Nephron (organoid): ENCODE data around the gene SYTL4.

ENCODE experiments used
- H3K27ac Mint-ChIP-seq, 3 experiments: 2 replicates each; pipeline ENCODE4 v1.8.0; 2020; ENCODE audit warnings: mixed read lengths in 3 of 3, mild to moderate bottlenecking in 2 of 3, moderate library complexity in 1 of 3
- H3K27me3 Mint-ChIP-seq: 2 replicates; pipeline ENCODE4 v1.8.0; 2021; ENCODE audit warnings: low read depth, mild to moderate bottlenecking, moderate library complexity, mixed read lengths
- H3K36me3 Mint-ChIP-seq: 2 replicates; pipeline ENCODE4 v1.8.0; 2020; ENCODE audit warnings: low read depth, mixed read lengths
- H3K4me1 Mint-ChIP-seq: 2 replicates; pipeline ENCODE4 v1.8.0; 2020; ENCODE audit warnings: mixed read lengths
- H3K4me3 Mint-ChIP-seq, 3 experiments: 2 replicates each; pipeline ENCODE4 v1.8.0; 2020; ENCODE audit warnings: mild to moderate bottlenecking in 3 of 3, mixed read lengths in 3 of 3, moderate library complexity in 2 of 3
- H3K9me3 Mint-ChIP-seq: 2 replicates; pipeline ENCODE4 v1.8.0; 2020; ENCODE audit warnings: mixed read lengths
- TF ChIP-seq, protein P1 (sequence below), 3 experiments: fragments of 200-600 bp; sonication (generic); IDR thresholded peaks; one replicate each; pipeline ENCODE4 v1.5.0; 2021; ENCODE audit warnings: antibody characterized with exemption in 3 of 3; ENCODE audit not compliant: unreplicated experiment in 3 of 3

The SYTL4 gene

DNA sequence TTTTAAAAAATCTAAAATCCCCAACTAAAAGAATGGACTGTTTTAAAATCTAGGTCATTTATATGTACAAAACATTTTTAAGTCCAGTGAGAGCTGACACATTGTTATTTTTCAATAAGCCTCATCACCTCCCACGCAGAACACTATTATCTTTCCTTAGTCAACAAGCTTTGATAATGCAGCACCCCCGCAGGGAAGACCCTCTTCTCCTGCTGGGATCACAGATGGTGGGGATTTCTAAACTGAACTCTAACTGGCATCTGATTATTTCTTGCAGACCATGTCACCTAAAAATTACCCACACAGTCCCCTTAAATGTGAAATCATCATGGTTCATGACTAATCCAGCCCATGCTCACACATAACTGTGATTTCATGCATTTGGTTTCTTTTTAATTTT, 11.6 kb downstream of the SYTL4 start:
- H3K4me1 Mint-ChIP-seq = peaks cover 8% of the 10 kb centered on the region
- no peaks in the 10 kb centered on the region for H3K36me3 Mint-ChIP-seq
- H3K27ac Mint-ChIP-seq = peak overlapping the region; percentile 78 to 82 (median 79)
- peaks cover 4% of the 10 kb centered on the region for H3K27me3 Mint-ChIP-seq
- H3K4me3 Mint-ChIP-seq = no peak overlapping the region
- peaks cover 10% of the 10 kb centered on the region for H3K9me3 Mint-ChIP-seq
- TF ChIP-seq, protein P1, sequence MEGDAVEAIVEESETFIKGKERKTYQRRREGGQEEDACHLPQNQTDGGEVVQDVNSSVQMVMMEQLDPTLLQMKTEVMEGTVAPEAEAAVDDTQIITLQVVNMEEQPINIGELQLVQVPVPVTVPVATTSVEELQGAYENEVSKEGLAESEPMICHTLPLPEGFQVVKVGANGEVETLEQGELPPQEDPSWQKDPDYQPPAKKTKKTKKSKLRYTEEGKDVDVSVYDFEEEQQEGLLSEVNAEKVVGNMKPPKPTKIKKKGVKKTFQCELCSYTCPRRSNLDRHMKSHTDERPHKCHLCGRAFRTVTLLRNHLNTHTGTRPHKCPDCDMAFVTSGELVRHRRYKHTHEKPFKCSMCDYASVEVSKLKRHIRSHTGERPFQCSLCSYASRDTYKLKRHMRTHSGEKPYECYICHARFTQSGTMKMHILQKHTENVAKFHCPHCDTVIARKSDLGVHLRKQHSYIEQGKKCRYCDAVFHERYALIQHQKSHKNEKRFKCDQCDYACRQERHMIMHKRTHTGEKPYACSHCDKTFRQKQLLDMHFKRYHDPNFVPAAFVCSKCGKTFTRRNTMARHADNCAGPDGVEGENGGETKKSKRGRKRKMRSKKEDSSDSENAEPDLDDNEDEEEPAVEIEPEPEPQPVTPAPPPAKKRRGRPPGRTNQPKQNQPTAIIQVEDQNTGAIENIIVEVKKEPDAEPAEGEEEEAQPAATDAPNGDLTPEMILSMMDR (IDR thresholded peaks at IDR 0.05; ENCODE audit: unreplicated experiment in 3 of 3) = no peak

DNA sequence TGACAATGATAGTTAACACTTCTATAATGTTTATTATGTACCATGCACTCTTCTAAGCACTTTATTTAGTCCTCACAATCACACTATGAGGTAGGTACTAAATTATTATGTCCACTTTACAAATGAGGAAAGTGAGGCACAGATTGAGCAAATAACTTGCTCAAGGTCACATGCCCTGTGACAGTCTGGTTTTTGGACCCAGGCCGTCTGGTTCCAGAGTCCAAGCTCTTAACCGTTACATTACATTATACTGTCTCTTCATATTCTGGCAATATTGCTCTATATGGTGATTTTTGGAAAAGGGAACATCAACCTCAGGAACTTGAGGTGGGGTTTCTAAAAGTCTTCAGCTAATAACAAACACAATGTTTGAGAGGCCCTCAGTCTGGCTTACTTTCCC, 12.8 kb downstream of the SYTL4 start:
- Mint-ChIP-seq H3K27ac (peak overlapping the region in 1 of 3 experiments; percentile 82), H3K4me3 (no peak overlapping the region), H3K9me3 (peaks cover 7% of the 10 kb centered on the region), H3K27me3 (peaks cover 4% of the 10 kb centered on the region), H3K36me3 (no peaks in the 10 kb centered on the region), H3K4me1 (peaks cover 8% of the 10 kb centered on the region)
- TF ChIP-seq, protein P1 (IDR thresholded peaks at IDR 0.05; ENCODE audit: unreplicated experiment in 3 of 3) = no peak

DNA sequence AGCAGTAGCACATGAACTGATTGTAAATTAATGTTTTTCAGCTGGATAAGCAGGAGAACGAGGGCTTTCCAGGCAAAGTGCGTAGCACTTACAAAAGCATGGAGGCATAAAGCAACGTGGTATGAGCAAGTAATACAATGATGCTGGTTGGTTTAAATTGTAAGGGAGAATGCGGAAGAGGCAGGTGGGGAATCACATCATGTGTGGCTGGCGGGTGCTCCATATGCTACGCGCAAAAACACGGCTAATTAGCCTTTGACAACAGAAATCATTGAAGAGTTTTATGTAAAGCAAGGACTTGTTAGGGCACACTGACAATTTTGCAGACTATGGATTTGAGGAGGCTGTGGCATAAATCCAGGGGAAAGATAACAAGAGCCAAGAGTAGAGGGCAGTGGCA, 14.6 kb downstream of the SYTL4 start:
- TF ChIP-seq, protein P1 (IDR thresholded peaks at IDR 0.05; ENCODE audit: unreplicated experiment in 3 of 3) = no peak
- Mint-ChIP-seq H3K27me3 (peaks cover 4% of the 10 kb centered on the region), H3K9me3 (peaks cover 9% of the 10 kb centered on the region), H3K4me1 (peaks cover 8% of the 10 kb centered on the region), H3K27ac (peak overlapping the region in 1 of 3 experiments; percentile 1), H3K4me3 (no peak overlapping the region), H3K36me3 (no peaks in the 10 kb centered on the region)

DNA sequence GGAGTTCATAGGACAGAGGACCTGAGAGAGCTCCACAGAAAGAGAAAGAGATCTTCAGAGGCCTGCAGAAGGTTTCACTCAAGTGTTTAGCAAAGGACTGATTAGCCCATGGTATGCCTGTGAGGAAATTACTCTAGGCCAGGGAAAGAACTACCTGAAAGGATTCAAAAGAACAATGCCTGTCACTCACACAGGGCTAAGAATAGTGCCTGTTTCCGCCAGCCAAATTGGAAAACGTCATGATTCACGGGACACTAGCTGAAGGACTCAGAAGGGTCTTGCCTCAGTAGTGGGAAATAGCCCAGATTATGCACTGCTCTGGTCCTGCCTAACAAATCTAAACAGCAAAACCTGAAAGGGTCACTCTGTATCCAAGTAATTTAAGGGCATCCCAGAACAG, 21.1 kb downstream of the SYTL4 start:
- no peaks in the 10 kb centered on the region for H3K36me3 Mint-ChIP-seq
- H3K4me1 Mint-ChIP-seq = no peaks in the 10 kb centered on the region
- no peak overlapping the region for H3K4me3 Mint-ChIP-seq
- no peaks in the 10 kb centered on the region for H3K27me3 Mint-ChIP-seq
- H3K27ac Mint-ChIP-seq = no peak overlapping the region
- H3K9me3 Mint-ChIP-seq = peaks cover 14% of the 10 kb centered on the region
- TF ChIP-seq, protein P1 (IDR thresholded peaks at IDR 0.05; ENCODE audit: unreplicated experiment in 3 of 3) = no peak

DNA sequence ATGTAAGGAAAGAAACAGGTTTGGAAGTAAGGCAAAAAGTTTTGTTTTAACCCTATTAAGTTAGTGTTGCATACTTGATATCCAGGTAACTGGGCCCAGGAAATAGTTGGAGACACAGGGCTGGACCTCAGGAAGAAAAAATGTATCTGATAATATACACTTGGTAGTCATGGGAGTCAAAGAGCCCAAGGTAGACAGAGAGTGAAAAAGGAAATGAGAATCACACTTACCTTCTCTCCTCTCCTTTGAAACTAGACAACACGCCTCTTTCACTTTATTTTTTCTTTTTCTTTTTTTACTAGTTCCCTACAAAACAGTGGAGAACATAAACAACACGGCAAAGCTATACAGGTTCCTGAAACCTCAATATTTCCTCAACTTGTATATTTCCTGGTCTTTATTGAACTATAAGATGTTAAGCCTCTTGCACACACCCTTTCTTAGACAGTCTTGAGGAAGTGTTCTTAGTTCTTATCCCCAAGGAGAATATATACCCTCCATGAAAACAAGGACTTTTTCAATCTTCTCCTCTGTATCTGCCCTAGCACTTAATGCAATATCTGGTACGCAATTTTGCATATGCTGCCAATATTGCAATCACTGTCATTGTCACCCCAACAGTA, 27.2 kb downstream of the SYTL4 start:
- Mint-ChIP-seq H3K27ac (no peak overlapping the region), H3K4me3 (no peak overlapping the region), H3K36me3 (peaks cover 2% of the 10 kb centered on the region), H3K27me3 (no peaks in the 10 kb centered on the region), H3K9me3 (peaks cover 4% of the 10 kb centered on the region), H3K4me1 (no peaks in the 10 kb centered on the region)
- TF ChIP-seq, protein P1 (IDR thresholded peaks at IDR 0.05; ENCODE audit: unreplicated experiment in 3 of 3) = no peak

DNA sequence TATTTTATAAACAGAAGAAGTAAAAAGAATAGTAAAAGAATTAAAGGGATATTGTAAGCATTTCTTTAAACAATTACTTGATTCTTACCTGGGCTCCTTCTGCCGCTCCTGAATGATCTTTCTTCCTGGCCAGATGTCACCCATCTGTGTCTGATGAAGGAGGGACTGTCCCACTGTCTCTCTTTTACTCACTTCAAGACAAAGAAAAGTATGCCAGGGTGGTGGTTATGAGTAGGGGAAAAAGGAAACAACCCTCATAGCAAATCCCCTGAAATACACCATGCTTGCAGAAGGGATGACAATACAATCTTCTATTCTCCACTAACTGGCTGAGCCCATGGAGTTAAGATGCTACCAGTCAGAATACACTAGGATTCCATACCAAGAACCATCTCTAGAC, 31.1 kb downstream of the SYTL4 start:
- H3K4me1 Mint-ChIP-seq = no peaks in the 10 kb centered on the region
- no peaks in the 10 kb centered on the region for H3K27me3 Mint-ChIP-seq
- H3K4me3 Mint-ChIP-seq = no peak overlapping the region
- H3K9me3 Mint-ChIP-seq = no peaks in the 10 kb centered on the region
- H3K27ac Mint-ChIP-seq = no peak overlapping the region
- TF ChIP-seq, protein P1 (IDR thresholded peaks at IDR 0.05; ENCODE audit: unreplicated experiment in 3 of 3) = no peak
- peaks cover 3% of the 10 kb centered on the region for H3K36me3 Mint-ChIP-seq
